GM12878 (cell line): Measurements from ENCODE around the gene PRRC2C. TPM values are rescaled to one million over a fixed set of nuclear protein-coding genes. Genes with fewer than 3 reads are reported as not detected.
A peak's percentile ranks its signal among the peaks of the same experiment; 100 is the strongest.

Experiments
- ATAC-seq: fragments of 200-7000 bp; cut with Tn5 transposase; 3 replicates; pipeline ENCODE4 v1.9.1; 2020; ENCODE audit warnings: mild to moderate bottlenecking, moderate library complexity
- BruUV-seq: library from RNA; stranded (reverse); fragments of 400-500 nt; replicated peaks from 2 replicates; lab custom pipeline; 2021; lab: Mats Ljungman, UMichigan
- CTCF ChIA-PET: fragments of 300-600 bp; sonication (Branson Sonifier 250); formaldehyde crosslinking; extraction: SDS; loops from one replicate; lab custom pipeline; 2021; ENCODE audit warnings: inconsistent platforms; lab: Yijun Ruan, JAX
- POLR2A ChIA-PET: fragments of 350-600 bp; formaldehyde crosslinking; extraction: SDS; loops from one replicate; lab custom pipeline; 2021; ENCODE audit warnings: inconsistent platforms; lab: Charles Lee
- RAD21 ChIA-PET: fragments of 300-600 bp; sonication (Branson Sonifier 250); formaldehyde crosslinking; loops from one replicate; lab custom pipeline; 2023; ENCODE audit warnings: antibody characterized with exemption; ENCODE audit not compliant: unreplicated experiment; lab: Charles Lee
- SMC1A ChIA-PET: fragments of 300-600 bp; sonication (Branson Sonifier 250); formaldehyde crosslinking; loops from one replicate; lab custom pipeline; 2023; ENCODE audit not compliant: unreplicated experiment, uncharacterized antibody; lab: Charles Lee
- DNase-seq: peaks from one replicate; pipeline ENCODE4 v3.0.0-alpha.2; 2011; ENCODE audit warnings: low read depth, low spot score
- FAIRE-seq: peaks from 3 replicates; lab custom pipeline; 2011; peaks lifted over from hg19 to GRCh38; lab: Jason Lieb, UNC
- H2AFZ ChIP-seq: 2 replicates; pipeline ENCODE4 v1.6.0; 2011; ENCODE audit warnings: low read depth, low read length, control low read depth; ENCODE audit not compliant: control insufficient read depth
- H3K27ac ChIP-seq: 2 replicates; pipeline ENCODE4 v1.5.1; 2011; ENCODE audit warnings: control low read depth; ENCODE audit not compliant: control insufficient read depth, insufficient read depth
- H3K27me3 ChIP-seq, 2 experiments: replicated peaks in 1 of 2; 2 replicates each; pipeline versions ENCODE4 v1.6.0 to v1.6.1; 2011; ENCODE audit warnings: low read length in 1 of 2; ENCODE audit not compliant: control insufficient read depth in 2 of 2, insufficient read depth in 2 of 2
- H3K36me3 ChIP-seq, 2 experiments: 2 replicates each; pipeline ENCODE4 v1.5.1; 2011; ENCODE audit warnings: low read length in 1 of 2; ENCODE audit not compliant: control insufficient read depth in 2 of 2, insufficient read depth in 2 of 2
- H3K4me1 ChIP-seq: 2 replicates; pipeline ENCODE4 v1.6.1; 2011; ENCODE audit warnings: mild to moderate bottlenecking, low read length, moderate library complexity, mixed read lengths; ENCODE audit not compliant: control insufficient read depth, insufficient read depth
- H3K4me2 ChIP-seq: 2 replicates; pipeline ENCODE4 v1.6.0; 2011; ENCODE audit warnings: control low read depth; ENCODE audit not compliant: control insufficient read depth, insufficient read depth
- H3K4me3 ChIP-seq: fragments of 200-600 bp; sonication (generic); 2 replicates; pipeline ENCODE4 v1.5.1; 2016
- H3K79me2 ChIP-seq: 2 replicates; pipeline ENCODE4 v1.6.0; 2011; ENCODE audit warnings: low read length; ENCODE audit not compliant: control insufficient read depth, insufficient read depth
- H3K9ac ChIP-seq: 2 replicates; pipeline ENCODE4 v1.8.0; 2011; ENCODE audit warnings: low read length, control low read depth, mixed read lengths; ENCODE audit not compliant: control insufficient read depth, insufficient read depth
- H3K9me3 ChIP-seq: replicated peaks from 3 replicates; pipeline ENCODE4 v1.5.1; 2011; ENCODE audit warnings: mild to moderate bottlenecking, low read length; ENCODE audit not compliant: control insufficient read depth, insufficient read depth
- H4K20me1 ChIP-seq: 2 replicates; pipeline ENCODE4 v1.6.0; 2011; ENCODE audit not compliant: control insufficient read depth, insufficient read depth
- BCL11A ChIP-seq: IDR thresholded peaks from 2 replicates; pipeline ENCODE4 v1.6.1; 2011; ENCODE audit warnings: low read depth, low read length
- BHLHE40 ChIP-seq, 2 experiments: fragments of 450-650 bp in 1 of 2; IDR thresholded peaks; 2 replicates each; pipeline ENCODE4 v1.6.1; 2011 to 2017; ENCODE audit warnings: low read depth in 2 of 2, borderline replicate concordance in 1 of 2, improper control_type of control experiment in 1 of 2, low read length in 1 of 2, mild to moderate bottlenecking in 1 of 2
- CREM ChIP-seq: IDR thresholded peaks from 2 replicates; pipeline ENCODE4 v1.6.1; 2014; ENCODE audit warnings: antibody characterized with exemption, low read depth
- EP300 ChIP-seq, 2 experiments: fragments of 150-350 bp in 1 of 2; IDR thresholded peaks; 2 replicates each; pipeline ENCODE4 v1.6.1; 2011 to 2012; ENCODE audit warnings: low read depth in 2 of 2, low read length in 2 of 2, borderline replicate concordance in 1 of 2, improper control_type of control experiment in 1 of 2, inconsistent platforms in 1 of 2; ENCODE audit not compliant: control insufficient read depth in 1 of 2
- JUNB ChIP-seq: IDR thresholded peaks from 2 replicates; pipeline ENCODE4 v1.6.1; 2016; ENCODE audit warnings: antibody characterized with exemption, mild to moderate bottlenecking
- MEF2B ChIP-seq: fragments of 450-650 bp; IDR thresholded peaks from 2 replicates; pipeline ENCODE4 v1.6.1; 2018; ENCODE audit warnings: mild to moderate bottlenecking, moderate library complexity; ENCODE audit not compliant: partially characterized antibody, poor library complexity, severe bottlenecking
- MTA2 ChIP-seq: fragments of 450-650 bp; IDR thresholded peaks from 2 replicates; pipeline ENCODE4 v1.6.1; 2016; ENCODE audit warnings: low read depth, mild to moderate bottlenecking, moderate library complexity
- MXI1 ChIP-seq: fragments of 150-350 bp; IDR thresholded peaks from 2 replicates; pipeline ENCODE4 v1.6.1; 2011; ENCODE audit warnings: low read depth, mild to moderate bottlenecking, inconsistent platforms, low read length, improper control_type of control experiment
- MYC ChIP-seq: IDR thresholded peaks from 2 replicates; pipeline ENCODE4 v1.6.1; 2011; ENCODE audit warnings: mild to moderate bottlenecking, low read length, moderate library complexity, inconsistent platforms; ENCODE audit not compliant: insufficient read depth, insufficient replicate concordance, insufficient read length, severe bottlenecking
- SP1 ChIP-seq: IDR thresholded peaks from one replicate; pipeline ENCODE4 v1.6.1; 2011; ENCODE audit warnings: low read depth, low read length
- STAT1 ChIP-seq: fragments of 450-650 bp; conservative IDR thresholded peaks from 2 replicates; pipeline ENCODE4 v1.6.1; 2014; ENCODE audit warnings: antibody characterized with exemption, mild to moderate bottlenecking
- STAT3 ChIP-seq: IDR thresholded peaks from 2 replicates; pipeline ENCODE4 v1.6.1; 2011; ENCODE audit warnings: low read depth, low read length, improper control_type of control experiment
- ZNF24 ChIP-seq: fragments of 450-650 bp; IDR thresholded peaks from 2 replicates; pipeline ENCODE4 v1.6.1; 2017; ENCODE audit warnings: antibody characterized with exemption, mild to moderate bottlenecking
- WGBS: methylation state at CpG from one replicate; pipeline ENCODE4 v1.1.6; 2016; ENCODE audit warnings: low lambda C conversion rate; ENCODE audit not compliant: insufficient replicate concordance, insufficient coverage; ENCODE audit errors: missing lambda C conversion rate; 5-methylcytosine and 5-hydroxymethylcytosine counted together
- in situ Hi-C: fragments of 300-500 bp; cut with MboI; formaldehyde crosslinking; loops from 9 replicates; pipeline ENCODE4 v1.14.3; 2018; ENCODE audit warnings: mixed read lengths
- intact Hi-C: fragments of 100-400 bp; cut with micrococcal nuclease; formaldehyde crosslinking; loops from one replicate; pipeline ENCODE4 v1.14.2; 2022; ENCODE audit not compliant: unreplicated experiment
- polyA plus RNA-seq, 11 experiments: library from polyadenylated mRNA; depleted of rRNA in 4 of 11; unstranded in 6 of 11; stranded (reverse) in 5 of 11; fragments of >200 nt; fragmentation: Nextera tagmentation in 4 of 11; fragmentation: Illumina TruSeq in 1 of 11; extraction: Ambion mirVana in 4 of 11; extraction: Trizol in 1 of 11; gene quantifications; 1 replicate in 1 of 11; 2 replicates in 10 of 11; pipeline versions ENCODE4 v1.2.1 to v1.2.3, GENCODE V29; 2011 to 2016; ENCODE audit warnings: inconsistent platforms in 2 of 11, missing spikeins in 2 of 11, low read depth in 1 of 11
- total RNA-seq, 4 experiments: library from RNA; depleted of rRNA in 3 of 4; stranded (reverse); fragments of >200 nt in 3 of 4; fragmentation: Illumina TruSeq in 1 of 4; extraction: Trizol in 1 of 4; gene quantifications; 2 replicates each; pipeline versions ENCODE4 v1.2.1 to v1.2.3, GENCODE V29; 2013 to 2021
- TF ChIP-seq, protein P1 (sequence below): fragments of 150-350 bp; IDR thresholded peaks from 2 replicates; pipeline ENCODE4 v1.6.1; 2014; ENCODE audit warnings: mild to moderate bottlenecking, low read depth, low read length
- TF ChIP-seq, protein P2 (sequence below): fragments of 450-650 bp; conservative IDR thresholded peaks from 2 replicates; pipeline ENCODE4 v1.6.1; 2017; ENCODE audit warnings: mild to moderate bottlenecking, moderate library complexity
- TF ChIP-seq, protein P3 (sequence below): IDR thresholded peaks from 2 replicates; pipeline ENCODE4 v1.6.1; 2012; ENCODE audit warnings: low read depth, low read length, improper control_type of control experiment
- TF ChIP-seq, protein P4 (sequence below): IDR thresholded peaks from 2 replicates; pipeline ENCODE4 v1.6.1; 2011; ENCODE audit warnings: low read depth, mild to moderate bottlenecking, low read length, moderate library complexity, borderline replicate concordance; ENCODE audit errors: extremely low read depth
- TF ChIP-seq, protein P5 (sequence below): IDR thresholded peaks from 2 replicates; pipeline ENCODE4 v1.6.1; 2011; ENCODE audit warnings: low read depth, low read length, improper control_type of control experiment, borderline replicate concordance

Gene PRRC2C
- total and polyA plus RNA-seq, 10 of the 15 experiments (the other 5 are each of a cell fraction or from before 2014, with no cell fraction given), result 53.4 to 182 (median 91.8) TPM

DNA sequence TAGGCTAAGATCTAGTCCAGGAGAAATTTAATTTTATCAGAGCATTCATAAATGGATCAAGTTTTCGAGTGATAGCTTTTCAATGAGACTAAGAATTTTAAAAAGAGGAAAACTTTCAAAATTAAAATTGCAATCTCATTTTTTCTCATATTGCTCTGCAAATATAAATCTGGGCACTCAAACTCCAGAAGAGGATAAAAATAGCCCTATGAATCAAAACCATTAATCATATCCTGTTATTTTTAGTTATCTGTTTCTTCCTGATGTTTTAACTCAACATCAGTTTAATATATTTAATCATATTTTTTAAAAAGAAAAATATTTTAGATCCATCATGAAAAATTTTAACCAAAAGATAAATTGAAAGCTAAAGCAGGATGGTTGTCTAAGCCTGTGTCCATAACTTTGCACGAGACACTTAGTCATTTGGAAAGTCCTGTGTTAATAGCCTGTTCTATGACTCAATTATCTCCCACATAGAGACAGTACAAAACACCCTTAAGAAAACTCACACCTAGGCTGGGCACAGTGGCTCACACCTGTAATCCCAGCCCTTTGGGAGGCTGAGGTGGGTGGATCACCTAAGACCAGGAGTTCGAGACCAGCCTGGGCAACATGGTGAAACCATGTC is 17.1 kb upstream of the PRRC2C start:
- intact Hi-C loops, result no loop called here
- ChIA-PET POLR2A (no interaction called here), CTCF (no interaction called here), SMC1A (interaction anchor here (1.0 kb wide), 1 partner anchor 17 kb away, joined by 3 read pairs; the partner anchor contains the start of gene PRRC2C), RAD21 (no interaction called here)
- no peak overlapping the region for H3K27ac ChIP-seq
- no peaks in the 10 kb centered on the region for H3K79me2 ChIP-seq
- H3K27me3 ChIP-seq, result 0 out of 4 replicates have a peak, but pooled peaks cover 0 to 3% of the 10 kb centered on the region in 2 experiments
- H4K20me1 ChIP-seq, result no peaks in the 10 kb centered on the region
- H3K36me3 ChIP-seq, result no peaks in the 10 kb centered on the region
- DNase-seq (no peak), ATAC-seq (peak; percentile 85), FAIRE-seq (no peak)
- no TSS peak for BruUV-seq
- H3K4me2 ChIP-seq, result no peak overlapping the region
- in situ Hi-C loops, result no loop called here
- H3K9ac ChIP-seq, result no peak overlapping the region
- H2AFZ ChIP-seq, result no peak overlapping the region
- no peaks in the 10 kb centered on the region for H3K9me3 ChIP-seq
- WGBS, result 12% methylated on average over 3 of the region's 3 CpGs
- no peak overlapping the region for H3K4me3 ChIP-seq
- no peaks in the 10 kb centered on the region for H3K4me1 ChIP-seq
- TF ChIP-seq MEF2B (peak; percentile 34), MTA2 (peak; percentile 72), BHLHE40 (IDR thresholded peaks at IDR 0.05; ENCODE audit: borderline replicate concordance in 1 of 2, low read depth in 2 of 2, low read length in 1 of 2) (peak; percentile 92 to 94), CREM (no peak), EP300 (IDR thresholded peaks at IDR 0.05; ENCODE audit: borderline replicate concordance in 1 of 2, control insufficient read depth in 1 of 2, low read depth in 2 of 2, low read length in 2 of 2) (no peak), BCL11A (0 out of 2 replicates have a peak, but pooled peaks have one; percentile 50), STAT3 (no peak), JUNB (peak; percentile 83), ZNF24 (no peak), MXI1 (no peak), SP1 (no peak), STAT1 (no peak), MYC (no peak)
- TF ChIP-seq, protein P1, sequence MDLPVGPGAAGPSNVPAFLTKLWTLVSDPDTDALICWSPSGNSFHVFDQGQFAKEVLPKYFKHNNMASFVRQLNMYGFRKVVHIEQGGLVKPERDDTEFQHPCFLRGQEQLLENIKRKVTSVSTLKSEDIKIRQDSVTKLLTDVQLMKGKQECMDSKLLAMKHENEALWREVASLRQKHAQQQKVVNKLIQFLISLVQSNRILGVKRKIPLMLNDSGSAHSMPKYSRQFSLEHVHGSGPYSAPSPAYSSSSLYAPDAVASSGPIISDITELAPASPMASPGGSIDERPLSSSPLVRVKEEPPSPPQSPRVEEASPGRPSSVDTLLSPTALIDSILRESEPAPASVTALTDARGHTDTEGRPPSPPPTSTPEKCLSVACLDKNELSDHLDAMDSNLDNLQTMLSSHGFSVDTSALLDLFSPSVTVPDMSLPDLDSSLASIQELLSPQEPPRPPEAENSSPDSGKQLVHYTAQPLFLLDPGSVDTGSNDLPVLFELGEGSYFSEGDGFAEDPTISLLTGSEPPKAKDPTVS, result no peak
- TF ChIP-seq, protein P2, sequence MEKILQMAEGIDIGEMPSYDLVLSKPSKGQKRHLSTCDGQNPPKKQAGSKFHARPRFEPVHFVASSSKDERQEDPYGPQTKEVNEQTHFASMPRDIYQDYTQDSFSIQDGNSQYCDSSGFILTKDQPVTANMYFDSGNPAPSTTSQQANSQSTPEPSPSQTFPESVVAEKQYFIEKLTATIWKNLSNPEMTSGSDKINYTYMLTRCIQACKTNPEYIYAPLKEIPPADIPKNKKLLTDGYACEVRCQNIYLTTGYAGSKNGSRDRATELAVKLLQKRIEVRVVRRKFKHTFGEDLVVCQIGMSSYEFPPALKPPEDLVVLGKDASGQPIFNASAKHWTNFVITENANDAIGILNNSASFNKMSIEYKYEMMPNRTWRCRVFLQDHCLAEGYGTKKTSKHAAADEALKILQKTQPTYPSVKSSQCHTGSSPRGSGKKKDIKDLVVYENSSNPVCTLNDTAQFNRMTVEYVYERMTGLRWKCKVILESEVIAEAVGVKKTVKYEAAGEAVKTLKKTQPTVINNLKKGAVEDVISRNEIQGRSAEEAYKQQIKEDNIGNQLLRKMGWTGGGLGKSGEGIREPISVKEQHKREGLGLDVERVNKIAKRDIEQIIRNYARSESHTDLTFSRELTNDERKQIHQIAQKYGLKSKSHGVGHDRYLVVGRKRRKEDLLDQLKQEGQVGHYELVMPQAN, result 0 out of 2 replicates have a peak, but pooled peaks have one; percentile 21
- TF ChIP-seq, protein P3, sequence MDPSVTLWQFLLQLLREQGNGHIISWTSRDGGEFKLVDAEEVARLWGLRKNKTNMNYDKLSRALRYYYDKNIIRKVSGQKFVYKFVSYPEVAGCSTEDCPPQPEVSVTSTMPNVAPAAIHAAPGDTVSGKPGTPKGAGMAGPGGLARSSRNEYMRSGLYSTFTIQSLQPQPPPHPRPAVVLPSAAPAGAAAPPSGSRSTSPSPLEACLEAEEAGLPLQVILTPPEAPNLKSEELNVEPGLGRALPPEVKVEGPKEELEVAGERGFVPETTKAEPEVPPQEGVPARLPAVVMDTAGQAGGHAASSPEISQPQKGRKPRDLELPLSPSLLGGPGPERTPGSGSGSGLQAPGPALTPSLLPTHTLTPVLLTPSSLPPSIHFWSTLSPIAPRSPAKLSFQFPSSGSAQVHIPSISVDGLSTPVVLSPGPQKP, result no peak
- TF ChIP-seq, protein P4, sequence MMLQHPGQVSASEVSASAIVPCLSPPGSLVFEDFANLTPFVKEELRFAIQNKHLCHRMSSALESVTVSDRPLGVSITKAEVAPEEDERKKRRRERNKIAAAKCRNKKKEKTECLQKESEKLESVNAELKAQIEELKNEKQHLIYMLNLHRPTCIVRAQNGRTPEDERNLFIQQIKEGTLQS, result no peak
- TF ChIP-seq, protein P5, sequence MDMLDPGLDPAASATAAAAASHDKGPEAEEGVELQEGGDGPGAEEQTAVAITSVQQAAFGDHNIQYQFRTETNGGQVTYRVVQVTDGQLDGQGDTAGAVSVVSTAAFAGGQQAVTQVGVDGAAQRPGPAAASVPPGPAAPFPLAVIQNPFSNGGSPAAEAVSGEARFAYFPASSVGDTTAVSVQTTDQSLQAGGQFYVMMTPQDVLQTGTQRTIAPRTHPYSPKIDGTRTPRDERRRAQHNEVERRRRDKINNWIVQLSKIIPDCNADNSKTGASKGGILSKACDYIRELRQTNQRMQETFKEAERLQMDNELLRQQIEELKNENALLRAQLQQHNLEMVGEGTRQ, result no peak
